ENCODE measurements around the gene BPIFB2.

DNA sequence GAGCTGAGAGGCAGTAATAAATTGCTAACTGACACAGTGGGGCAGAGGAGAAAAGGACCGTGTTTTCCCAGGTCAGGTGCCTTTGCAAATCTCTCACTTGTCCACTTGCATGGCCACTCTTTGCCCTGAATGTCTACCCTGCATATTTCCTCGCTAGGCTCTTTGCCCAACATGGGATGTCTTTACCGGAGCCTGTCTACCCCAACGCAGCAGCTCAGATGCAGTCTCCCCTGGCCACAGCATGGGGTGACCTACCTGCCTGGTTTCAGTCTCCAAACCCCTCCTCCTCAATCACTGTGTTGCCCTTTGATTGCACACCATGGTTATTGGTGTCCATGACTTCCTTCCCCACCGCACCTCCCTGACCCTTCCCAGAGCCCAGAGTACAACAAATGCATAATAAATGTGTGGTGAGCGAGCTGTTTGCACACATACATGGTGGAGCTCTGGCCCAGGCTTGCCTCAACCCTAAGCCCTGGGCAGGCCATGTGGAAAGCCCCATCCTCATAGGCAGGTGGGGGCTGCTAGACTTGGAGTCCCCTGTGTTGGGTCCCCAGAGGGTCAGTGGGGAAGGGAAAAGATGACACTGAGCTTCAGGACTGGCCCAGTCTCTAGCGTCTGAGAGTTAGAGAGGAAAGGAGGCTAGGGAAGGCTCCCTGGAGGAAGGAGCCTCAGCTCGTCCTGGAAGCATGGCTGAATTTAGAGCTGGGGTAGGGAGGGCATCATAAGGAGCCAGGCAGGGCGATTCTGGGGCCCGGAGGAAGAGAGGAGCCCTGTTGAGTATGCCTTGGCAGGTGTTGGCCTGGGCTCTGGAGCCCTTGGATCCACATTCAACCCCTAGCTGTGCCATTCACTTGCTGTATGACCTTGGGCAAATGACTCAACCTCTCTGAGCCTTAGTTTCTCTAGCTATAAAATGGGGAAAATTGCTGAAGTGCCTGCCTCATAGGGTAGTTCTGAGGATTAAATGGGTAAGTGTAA, 19.6 kb downstream of the BPIFB2 start:
- TF ChIP-seq POLR2A (IDR thresholded peaks at IDR 0.05) (no peak), CTCF (IDR thresholded peaks at IDR 0.05) (no peak)

All from heart left ventricle (tissue), 13 donors.